DND-41 (cell line): Measurements from ENCODE around the gene MCTP1.
"Not testable (repeated sequence)": the region's sequence is repeated elsewhere in the genome, so short reads cannot be mapped to it uniquely, and the experiment has no call there.

Experiments used
- EZH2 ChIP-seq: IDR thresholded peaks from 3 replicates; pipeline ENCODE4 v1.6.1; 2012; ENCODE audit warnings: borderline replicate concordance, low read depth, mild to moderate bottlenecking, moderate library complexity, low read length, inconsistent platforms; ENCODE audit not compliant: severe bottlenecking
- TF ChIP-seq, protein P1 (sequence below): IDR thresholded peaks from 2 replicates; pipeline ENCODE4 v1.5.1; 2012; ENCODE audit warnings: borderline replicate concordance, low read length, moderate library complexity, mild to moderate bottlenecking; ENCODE audit not compliant: poor library complexity, severe bottlenecking; ENCODE audit errors: extremely low read depth

GRCh38 chr5:94828222-94828621 lies 456.7 kb downstream of the MCTP1 start:
- TF ChIP-seq, protein P1, sequence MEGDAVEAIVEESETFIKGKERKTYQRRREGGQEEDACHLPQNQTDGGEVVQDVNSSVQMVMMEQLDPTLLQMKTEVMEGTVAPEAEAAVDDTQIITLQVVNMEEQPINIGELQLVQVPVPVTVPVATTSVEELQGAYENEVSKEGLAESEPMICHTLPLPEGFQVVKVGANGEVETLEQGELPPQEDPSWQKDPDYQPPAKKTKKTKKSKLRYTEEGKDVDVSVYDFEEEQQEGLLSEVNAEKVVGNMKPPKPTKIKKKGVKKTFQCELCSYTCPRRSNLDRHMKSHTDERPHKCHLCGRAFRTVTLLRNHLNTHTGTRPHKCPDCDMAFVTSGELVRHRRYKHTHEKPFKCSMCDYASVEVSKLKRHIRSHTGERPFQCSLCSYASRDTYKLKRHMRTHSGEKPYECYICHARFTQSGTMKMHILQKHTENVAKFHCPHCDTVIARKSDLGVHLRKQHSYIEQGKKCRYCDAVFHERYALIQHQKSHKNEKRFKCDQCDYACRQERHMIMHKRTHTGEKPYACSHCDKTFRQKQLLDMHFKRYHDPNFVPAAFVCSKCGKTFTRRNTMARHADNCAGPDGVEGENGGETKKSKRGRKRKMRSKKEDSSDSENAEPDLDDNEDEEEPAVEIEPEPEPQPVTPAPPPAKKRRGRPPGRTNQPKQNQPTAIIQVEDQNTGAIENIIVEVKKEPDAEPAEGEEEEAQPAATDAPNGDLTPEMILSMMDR, result not testable (repeated sequence)
- not testable (repeated sequence) for TF ChIP-seq EZH2
